ENCODE data around the gene NINL. TPM values are rescaled to one million over a fixed set of nuclear protein-coding genes. Genes with fewer than 3 reads are reported as not detected.

NINL gene
- total and polyA plus RNA-seq, 2 of the 4 experiments (the other 2 are of a cell fraction) = 3.0 to 10.4 TPM

GRCh38 chr20:25541676-25542075 is 43.7 kb downstream of the NINL start:
- H3K18ac ChIP-seq (ENCODE audit: low read depth, low read length) = no peak overlapping the region
- no peak overlapping the region for H4K91ac ChIP-seq (ENCODE audit: insufficient read depth, low read depth, low read length)
- peaks cover 4% of the 10 kb centered on the region; the same call in 1 of the 2 replicates for H3K36me3 ChIP-seq (ENCODE audit: control insufficient read depth, insufficient read depth, low read length)
- no peak overlapping the region for H4K5ac ChIP-seq (ENCODE audit: low read depth, low read length)
- no peak overlapping the region for H3K14ac ChIP-seq (replicated peaks; ENCODE audit: low read depth, low read length)
- intact Hi-C loops (cut with micrococcal nuclease) (loop anchor here (5.0 to 10.0 kb wide), 3 partner anchors 53 to 134 kb away; partner anchors contain the start of genes GINS1 and NANP), in situ Hi-C loops (cut with MboI; ENCODE audit: low sequenced_read_pairs) (loop anchor here (25.0 kb wide), 1 partner anchor 229 kb away; no protein-coding TSS in a partner anchor), dilution Hi-C loops (cut with HindIII; ENCODE audit: low sequenced_read_pairs, unreplicated experiment) (no loop called here)
- no peak overlapping the region for H2AK5ac ChIP-seq (ENCODE audit: low read depth, low read length)
- H3K27me3 ChIP-seq (ENCODE audit: control insufficient read depth, insufficient read depth, low read length) = no peaks in the 10 kb centered on the region
- H3K4me1 ChIP-seq (ENCODE audit: control insufficient read depth, insufficient read depth, low read length) = peaks cover 23% of the 10 kb centered on the region
- H3K9me1 ChIP-seq (ENCODE audit: insufficient read depth, low read length) = peaks cover 21% of the 10 kb centered on the region
- 0 out of 2 replicates have a peak overlapping the region, but pooled peaks have one; percentile 19 for H3K4ac ChIP-seq (ENCODE audit: low read depth, low read length)
- H3K79me1 ChIP-seq (ENCODE audit: low read depth in 1 of 2, low read length in 2 of 2) = peaks cover 5 to 71% of the 10 kb centered on the region in 2 experiments; a peak in 3 of 4 replicates
- no CpG with 5 or more reads among the region's 2 CpGs for WGBS, 2 experiments (ENCODE audit: extremely low coverage in 2 of 2, insufficient read length in 1 of 2)
- no peaks in the 10 kb centered on the region for H3K9me3 ChIP-seq (ENCODE audit: control insufficient read depth, insufficient read depth, low read length)
- H3K9ac ChIP-seq (ENCODE audit: low read depth, low read length) = no peak overlapping the region
- ChIA-PET POLR2A (ENCODE audit: unreplicated experiment) (interaction anchor here (0.5 kb wide), 1 partner anchor 384 kb away, joined by 3 read pairs; no protein-coding TSS in a partner anchor), CTCF (no interaction called here)
- H2AFZ ChIP-seq (replicated peaks; ENCODE audit: low read length, poor library complexity) = peak overlapping the region; percentile 2
- no peak overlapping the region for H2BK120ac ChIP-seq (ENCODE audit: low read depth, low read length)
- no peak overlapping the region for H3K56ac ChIP-seq (ENCODE audit: extremely low read depth, insufficient read depth, low read length)
- no peak overlapping the region for H2BK5ac ChIP-seq (ENCODE audit: low read depth, low read length, poor library complexity, severe bottlenecking)
- H2AK9ac ChIP-seq (replicated peaks; ENCODE audit: low read depth, low read length, poor library complexity) = no peak overlapping the region
- no peak for TF ChIP-seq CEBPB (IDR thresholded peaks at IDR 0.05; ENCODE audit: low read depth, low read length)
- TF ChIP-seq SMC3 (IDR thresholded peaks at IDR 0.05; ENCODE audit: low read depth, low read length) = no peak
- peak overlapping the region; percentile 35; the same call in 1 of the 2 replicates for H3K27ac ChIP-seq (ENCODE audit: insufficient read depth, low read length)
- no peak overlapping the region for H2BK20ac ChIP-seq (ENCODE audit: low read depth, low read length)
- no peak overlapping the region for H3K4me3 ChIP-seq (ENCODE audit: insufficient read depth, low read depth, low read length)
- no TSS peak for BruUV-seq (replicated peaks)
- peaks cover 22% of the 10 kb centered on the region; the same call in 1 of the 2 replicates for H4K20me1 ChIP-seq (ENCODE audit: insufficient read depth, low read length)
- H4K8ac ChIP-seq (ENCODE audit: low read depth in 2 of 2, low read length in 2 of 2) = no peak overlapping the region
- DNase-seq (no peak), ATAC-seq (ENCODE audit: low read depth) (0 out of 2 replicates have a peak, but pooled peaks have one; percentile 8)
- no peak overlapping the region for H3K4me2 ChIP-seq (ENCODE audit: low read depth, low read length)
- no peak overlapping the region for H2BK15ac ChIP-seq (ENCODE audit: low read depth, low read length)
- H3K23ac ChIP-seq (ENCODE audit: low read depth, low read length) = no peak overlapping the region; the same call in 1 of the 2 replicates
